Measurements from ENCODE around the gene NLGN1.

DNA sequence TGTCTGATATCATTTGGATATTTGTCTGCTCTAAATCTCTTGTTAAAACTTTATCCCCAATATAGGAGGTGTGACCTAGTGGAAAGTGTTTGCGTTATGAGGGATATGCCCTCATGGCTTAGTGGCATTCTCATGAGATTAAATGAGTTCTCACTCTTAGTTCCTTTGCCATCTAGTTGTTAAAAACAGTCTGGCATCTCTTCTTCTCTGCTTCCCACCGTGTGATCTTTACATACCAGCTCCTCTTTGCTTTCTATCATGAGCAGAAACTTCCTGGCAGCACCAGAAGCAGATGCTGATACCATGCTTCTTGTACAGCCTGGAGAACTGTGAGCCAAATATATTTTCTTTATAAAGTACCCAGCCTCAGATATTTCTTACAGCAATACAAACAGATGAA lies 33.0 kb downstream of the NLGN1 start:
- TF ChIP-seq, protein P1, sequence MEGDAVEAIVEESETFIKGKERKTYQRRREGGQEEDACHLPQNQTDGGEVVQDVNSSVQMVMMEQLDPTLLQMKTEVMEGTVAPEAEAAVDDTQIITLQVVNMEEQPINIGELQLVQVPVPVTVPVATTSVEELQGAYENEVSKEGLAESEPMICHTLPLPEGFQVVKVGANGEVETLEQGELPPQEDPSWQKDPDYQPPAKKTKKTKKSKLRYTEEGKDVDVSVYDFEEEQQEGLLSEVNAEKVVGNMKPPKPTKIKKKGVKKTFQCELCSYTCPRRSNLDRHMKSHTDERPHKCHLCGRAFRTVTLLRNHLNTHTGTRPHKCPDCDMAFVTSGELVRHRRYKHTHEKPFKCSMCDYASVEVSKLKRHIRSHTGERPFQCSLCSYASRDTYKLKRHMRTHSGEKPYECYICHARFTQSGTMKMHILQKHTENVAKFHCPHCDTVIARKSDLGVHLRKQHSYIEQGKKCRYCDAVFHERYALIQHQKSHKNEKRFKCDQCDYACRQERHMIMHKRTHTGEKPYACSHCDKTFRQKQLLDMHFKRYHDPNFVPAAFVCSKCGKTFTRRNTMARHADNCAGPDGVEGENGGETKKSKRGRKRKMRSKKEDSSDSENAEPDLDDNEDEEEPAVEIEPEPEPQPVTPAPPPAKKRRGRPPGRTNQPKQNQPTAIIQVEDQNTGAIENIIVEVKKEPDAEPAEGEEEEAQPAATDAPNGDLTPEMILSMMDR (IDR thresholded peaks at IDR 0.05): no peak
- TF ChIP-seq POLR2AphosphoS5 (IDR thresholded peaks at IDR 0.05): no peak
- no peak for TF ChIP-seq EP300 (IDR thresholded peaks at IDR 0.05)

Data from suprapubic skin (tissue), 4 donors.